GM18951 (cell line): ENCODE data around the gene MBD3L5.
"Not testable (repeated sequence)": the region's sequence is repeated elsewhere in the genome, so short reads cannot be mapped to it uniquely, and the experiment has no call there.

Source experiments
- POLR2A ChIP-seq: IDR thresholded peaks from 4 replicates; pipeline ENCODE4 v1.6.1; 2011; ENCODE audit warnings: mild to moderate bottlenecking; ENCODE audit not compliant: insufficient read length, insufficient read depth; ENCODE audit errors: extremely low read depth
- in situ Hi-C: fragments of 300-500 bp; cut with MboI; formaldehyde crosslinking; loops from one replicate; pipeline ENCODE4 v1.12.0; 2022; ENCODE audit warnings: low sequenced_read_pairs, mixed read lengths, inconsistent platforms; ENCODE audit not compliant: unreplicated experiment

MBD3L5 gene

DNA sequence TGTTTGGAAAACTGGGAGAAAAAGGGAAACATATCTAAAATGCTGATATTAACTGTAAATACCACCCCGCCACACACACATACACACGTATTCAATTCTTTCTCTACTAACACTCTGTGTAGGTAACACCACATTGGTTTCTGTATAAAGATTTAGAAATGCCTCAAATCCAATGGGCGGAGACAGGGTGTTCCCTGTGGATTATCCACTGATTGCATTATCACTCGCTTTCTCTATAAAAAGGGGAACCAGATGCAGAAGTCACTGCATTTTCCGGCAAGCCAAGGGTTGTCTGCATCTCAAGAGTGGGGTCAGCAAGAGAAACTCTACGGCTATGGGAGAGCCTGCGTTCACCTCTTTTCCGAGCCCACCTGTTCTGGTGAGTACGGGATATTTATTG is at the start of gene MBD3L5:
Gene MBD3L5 (plus strand): TSS at position 301 of the 400 bp plus-strand sequence. CDS start 34 bp downstream, at position 335.
- in situ Hi-C loops: not testable (repeated sequence)

DNA sequence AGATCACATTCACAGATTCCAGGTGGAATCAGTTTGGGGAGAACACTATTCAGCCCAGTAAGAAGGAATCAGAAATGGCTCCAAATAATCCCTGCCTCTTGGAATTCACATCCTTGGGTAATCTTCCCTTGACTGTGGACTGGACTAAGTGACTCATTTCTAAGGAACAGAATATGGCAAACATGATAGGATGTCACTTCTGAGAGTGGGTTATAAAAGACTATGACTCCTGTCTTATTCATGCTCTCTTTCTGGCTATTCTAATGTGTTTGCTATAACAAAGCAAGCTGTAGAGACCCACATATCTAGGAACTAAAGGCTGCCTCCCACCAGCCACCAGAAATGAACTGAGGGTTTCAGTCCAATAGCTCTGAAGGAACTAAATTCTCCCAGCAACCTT is 46.9 kb upstream of the MBD3L5 start:
- in situ Hi-C loops: no loop called here
- no peak for TF ChIP-seq POLR2A

DNA sequence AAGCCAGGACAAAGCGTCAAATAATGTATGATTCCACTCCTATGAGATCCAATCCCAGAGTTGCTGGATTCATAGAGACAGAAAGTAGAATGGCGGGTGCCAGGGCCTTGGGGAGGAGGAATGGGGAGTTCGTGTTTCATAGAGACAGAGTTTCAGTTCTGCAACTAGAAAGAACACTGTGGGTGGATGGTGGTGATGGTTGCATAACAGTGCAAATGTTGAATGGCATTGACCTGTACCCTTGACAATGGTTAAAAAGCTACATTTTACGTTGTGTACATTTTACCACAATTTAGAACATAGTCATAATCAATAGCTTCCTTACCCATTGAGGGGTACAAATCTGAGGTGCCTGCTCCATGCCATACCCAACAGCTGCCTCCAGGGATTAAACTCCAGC is 42.5 kb upstream of the MBD3L5 start:
- in situ Hi-C loops: no loop called here
- TF ChIP-seq POLR2A: no peak

- in situ Hi-C loops: no loop called here
- no peak for TF ChIP-seq POLR2A
These were observed 42.1 kb upstream of the MBD3L5 start for GRCh38 chr19:6988257-6988656.

- in situ Hi-C loops: no loop called here
- TF ChIP-seq POLR2A: no peak
These were observed 35.3 kb upstream of the MBD3L5 start for GRCh38 chr19:6995054-6995453.

GRCh38 chr19:6996810-6997209 is 33.6 kb upstream of the MBD3L5 start:
- in situ Hi-C loops: no loop called here
- TF ChIP-seq POLR2A: no peak

DNA sequence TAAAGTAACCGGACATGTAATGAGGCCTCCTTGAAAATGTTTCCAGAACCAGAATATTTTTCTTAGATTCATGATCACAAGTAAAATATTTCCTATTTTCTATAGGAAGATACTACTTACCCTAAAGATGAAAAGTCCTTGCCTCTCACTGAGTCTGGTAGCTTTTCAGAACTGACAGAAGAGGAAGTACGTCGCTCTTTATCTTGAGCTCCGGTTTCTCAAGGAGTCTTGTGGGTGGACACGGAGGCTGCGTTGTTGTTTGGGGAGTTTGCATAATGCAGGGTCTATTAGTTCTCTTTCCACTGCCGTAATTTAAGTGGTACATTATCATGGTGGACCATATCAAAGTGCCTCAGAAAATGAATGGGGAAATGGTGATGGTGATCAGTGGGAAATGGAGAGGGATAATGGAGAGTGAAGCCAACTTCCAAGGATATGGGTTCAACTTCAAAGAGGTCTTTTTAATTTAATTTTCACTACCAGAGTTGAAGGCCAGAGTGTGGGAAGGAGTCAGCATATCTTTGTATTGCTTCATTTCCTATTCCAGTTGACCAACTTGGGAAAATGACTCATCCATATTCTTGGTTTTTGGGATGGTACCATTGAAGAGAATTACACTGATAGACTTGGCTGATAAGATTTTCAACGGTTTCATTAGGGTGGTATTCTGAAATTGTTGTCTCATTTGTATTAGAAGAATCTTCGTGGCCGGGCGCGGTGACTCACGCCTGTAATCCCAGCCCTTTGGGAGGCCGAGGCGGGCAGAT is 32.5 kb upstream of the MBD3L5 start:
- TF ChIP-seq POLR2A: no peak
- in situ Hi-C loops: no loop called here

DNA sequence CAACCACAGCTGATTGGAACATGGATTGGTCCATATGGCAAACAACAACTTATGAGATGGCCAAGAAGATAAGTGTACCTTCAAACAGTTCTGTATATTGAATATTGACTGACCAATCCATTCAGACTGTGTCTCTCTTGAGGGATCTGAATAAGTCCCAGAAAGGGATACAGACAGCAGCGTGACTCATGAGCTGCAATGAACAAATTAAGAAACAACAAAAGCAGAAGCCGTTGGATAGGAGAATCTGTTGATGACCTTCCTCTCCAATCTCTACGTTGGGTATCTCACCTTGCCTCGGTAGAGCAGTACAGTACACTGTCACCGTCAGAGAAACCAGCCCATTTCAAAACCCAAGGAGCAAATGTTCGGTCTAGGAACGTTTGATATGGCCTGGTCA is 30.4 kb upstream of the MBD3L5 start:
- in situ Hi-C loops: no loop called here
- TF ChIP-seq POLR2A: no peak

- in situ Hi-C loops: no loop called here
These were observed 30.0 kb upstream of the MBD3L5 start for GRCh38 chr19:7000333-7000732.

GRCh38 chr19:7000816-7001215 is 29.6 kb upstream of the MBD3L5 start:
- no peak for TF ChIP-seq POLR2A
- in situ Hi-C loops: no loop called here

More at GRCh38 chr19:7000333-7000732, 30.0 kb upstream of the MBD3L5 start:
- TF ChIP-seq POLR2A: no peak

GRCh38 chr19:7004313-7004931 is 26.0 kb upstream of the MBD3L5 start:
- in situ Hi-C loops: no loop called here
- TF ChIP-seq POLR2A: no peak

DNA sequence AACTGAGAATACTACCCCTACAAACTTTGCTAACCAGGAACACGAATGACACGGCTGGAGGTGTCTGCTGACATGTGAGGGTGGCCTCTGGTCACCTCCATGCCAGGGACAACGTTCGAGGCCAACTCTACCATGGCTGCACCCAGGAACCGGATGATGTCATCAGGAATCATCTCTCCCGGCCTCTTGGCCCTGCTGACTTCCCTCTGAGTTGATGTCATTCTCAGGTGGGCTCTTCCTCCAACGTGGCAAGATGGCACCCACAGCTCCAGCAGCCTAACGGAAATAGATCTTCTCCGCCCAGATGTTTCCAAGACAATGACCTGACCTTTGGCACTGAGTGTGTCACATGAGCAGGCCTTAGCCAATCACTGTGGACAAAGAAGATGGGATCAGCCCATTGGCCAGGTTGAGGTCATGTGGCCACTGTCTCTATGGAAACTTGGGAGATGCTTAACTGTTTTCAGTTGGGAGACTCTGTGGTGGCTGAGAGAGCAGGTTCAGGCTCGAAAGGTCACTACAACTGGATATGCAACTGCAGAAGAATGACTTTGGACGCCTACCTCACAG is 24.2 kb upstream of the MBD3L5 start:
- in situ Hi-C loops: no loop called here
- TF ChIP-seq POLR2A: no peak

DNA sequence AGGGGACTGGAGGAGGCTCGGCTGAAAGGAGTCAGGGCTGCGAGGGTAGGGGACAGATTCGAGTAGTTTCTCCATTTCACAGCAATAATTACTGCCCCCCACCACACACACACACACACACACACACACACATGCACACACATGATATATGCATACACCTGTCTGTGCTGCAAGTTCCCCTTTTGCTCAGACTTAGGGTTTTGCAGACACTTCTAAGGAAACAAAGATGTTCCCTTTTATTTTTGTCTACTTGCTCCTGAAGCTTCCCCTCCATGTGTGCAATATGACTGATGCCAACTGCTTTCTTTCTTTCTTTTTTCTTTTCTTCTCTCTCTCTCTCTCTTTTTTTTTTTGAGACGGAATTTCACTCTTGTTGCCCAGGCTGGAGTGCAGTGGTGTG is 22.5 kb upstream of the MBD3L5 start:
- no peak for TF ChIP-seq POLR2A
- in situ Hi-C loops: no loop called here
